Superior temporal gyrus (tissue), 1 donor: Measurements from ENCODE around the gene ZSWIM3.

Experiments
- DNase-seq: peaks from one replicate; pipeline ENCODE4 v3.0.0-alpha.2; 2016; ENCODE audit errors: extremely low spot score

The ZSWIM3 gene

GRCh38 chr20:45909336-45909808 lies 52.0 kb downstream of the ZSWIM3 start:
- no peak for DNase-seq

GRCh38 chr20:45909817-45910669 lies 52.6 kb downstream of the ZSWIM3 start:
- DNase-seq, result no peak

GRCh38 chr20:45910670-45911485 lies 53.5 kb downstream of the ZSWIM3 start:
- peak; percentile 71 for DNase-seq

GRCh38 chr20:45911486-45912343 lies 54.3 kb downstream of the ZSWIM3 start, which contains the start of gene PLTP:
TSS of gene PLTP (minus strand) at chr20:45912155. CDS start at chr20:45911452, 703 bp downstream.
- DNase-seq, result peak; percentile 38

GRCh38 chr20:45912344-45912682 lies 54.9 kb downstream of the ZSWIM3 start:
- no peak for DNase-seq

GRCh38 chr20:45913116-45913515 lies 55.7 kb downstream of the ZSWIM3 start:
- DNase-seq, result no peak

- peak; percentile 44 for DNase-seq
Observed at GRCh38 chr20:45917790-45918141, 60.4 kb downstream of the ZSWIM3 start.

- DNase-seq, result no peak
Observed at GRCh38 chr20:45918182-45918737, 60.8 kb downstream of the ZSWIM3 start.

- DNase-seq, result no peak
Observed at GRCh38 chr20:45918779-45919537, 61.5 kb downstream of the ZSWIM3 start.

- no peak for DNase-seq
Observed at GRCh38 chr20:45919542-45920399, 62.4 kb downstream of the ZSWIM3 start.

GRCh38 chr20:45920462-45921336 lies 63.3 kb downstream of the ZSWIM3 start:
- no peak for DNase-seq

- DNase-seq, result no peak
Observed at GRCh38 chr20:45921337-45922189, 64.1 kb downstream of the ZSWIM3 start.

- DNase-seq, result peak; percentile 44
Observed at GRCh38 chr20:45924391-45925261, 67.2 kb downstream of the ZSWIM3 start.

GRCh38 chr20:45925821-45926506 lies 68.5 kb downstream of the ZSWIM3 start:
- no peak for DNase-seq

GRCh38 chr20:45926731-45927070 lies 69.3 kb downstream of the ZSWIM3 start:
- DNase-seq, result no peak
